ENCODE results near the gene CLEC19A.

CLEC19A gene

DNA sequence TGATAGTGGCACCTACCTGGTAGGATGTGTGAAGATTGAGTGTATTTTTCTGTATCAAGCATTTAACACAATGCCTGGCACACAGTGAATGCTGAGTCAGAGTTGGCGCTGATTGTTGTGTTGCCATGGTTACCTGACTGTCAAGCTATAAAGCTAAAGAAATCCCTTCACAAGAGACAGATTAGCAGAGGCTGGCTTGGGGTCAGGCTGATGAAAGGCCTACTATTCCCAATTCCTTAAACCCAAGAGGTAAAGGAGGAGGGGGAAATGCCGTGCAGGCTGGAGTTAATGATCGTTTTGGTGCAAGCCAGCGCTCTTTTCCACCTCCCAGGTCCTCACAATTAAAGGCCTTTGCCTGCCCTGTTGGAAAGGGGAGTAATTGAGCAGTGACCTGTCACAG, 5.9 kb downstream of the CLEC19A start:
- DNase-seq (ENCODE audit: low spot score): no peak
- no peak overlapping the region for H3K4me3 ChIP-seq
- no peak overlapping the region for H3K27ac ChIP-seq
- no peak for TF ChIP-seq CTCF (IDR thresholded peaks at IDR 0.05)

- H3K4me3 ChIP-seq: no peak overlapping the region
- no peak overlapping the region for H3K27ac ChIP-seq
- TF ChIP-seq CTCF (IDR thresholded peaks at IDR 0.05): no peak
- DNase-seq (ENCODE audit: low spot score): no peak
Measured at GRCh38 chr16:19292186-19292585, 6.7 kb downstream of the CLEC19A start.

GRCh38 chr16:19294156-19294649, 8.7 kb downstream of the CLEC19A start:
- no peak for TF ChIP-seq CTCF (IDR thresholded peaks at IDR 0.05)
- H3K4me3 ChIP-seq: no peak overlapping the region
- DNase-seq (ENCODE audit: low spot score): no peak
- H3K27ac ChIP-seq: peak overlapping the region in 1 of 2 donors; percentile 41

DNA sequence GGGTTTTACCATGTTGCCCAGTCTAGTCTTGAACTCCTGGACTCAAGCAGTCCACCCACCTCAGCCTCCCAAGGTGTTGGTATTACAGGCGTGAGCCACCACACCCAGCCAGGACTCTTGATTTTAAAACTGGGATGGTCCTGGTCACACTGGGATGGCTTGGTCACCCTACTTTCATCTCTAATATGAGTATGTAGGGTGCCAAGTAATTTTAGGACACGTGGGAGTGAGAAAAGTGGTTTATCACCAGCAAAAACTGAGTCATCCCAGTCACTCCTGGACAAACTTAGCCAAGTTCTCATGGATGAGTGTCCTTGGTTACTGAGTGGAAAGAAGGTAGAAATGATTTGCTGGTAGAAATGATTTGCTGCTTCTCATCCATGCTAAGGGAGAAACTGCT, 9.9 kb downstream of the CLEC19A start:
- no peak overlapping the region for H3K27ac ChIP-seq
- H3K4me3 ChIP-seq: no peak overlapping the region
- no peak for TF ChIP-seq CTCF (IDR thresholded peaks at IDR 0.05)
- DNase-seq (ENCODE audit: low spot score): no peak

- H3K4me3 ChIP-seq: no peak overlapping the region
- no peak for TF ChIP-seq CTCF (IDR thresholded peaks at IDR 0.05)
- H3K27ac ChIP-seq: no peak overlapping the region
- DNase-seq (ENCODE audit: low spot score): no peak
Measured at GRCh38 chr16:19297454-19297853, 11.9 kb downstream of the CLEC19A start.

DNA sequence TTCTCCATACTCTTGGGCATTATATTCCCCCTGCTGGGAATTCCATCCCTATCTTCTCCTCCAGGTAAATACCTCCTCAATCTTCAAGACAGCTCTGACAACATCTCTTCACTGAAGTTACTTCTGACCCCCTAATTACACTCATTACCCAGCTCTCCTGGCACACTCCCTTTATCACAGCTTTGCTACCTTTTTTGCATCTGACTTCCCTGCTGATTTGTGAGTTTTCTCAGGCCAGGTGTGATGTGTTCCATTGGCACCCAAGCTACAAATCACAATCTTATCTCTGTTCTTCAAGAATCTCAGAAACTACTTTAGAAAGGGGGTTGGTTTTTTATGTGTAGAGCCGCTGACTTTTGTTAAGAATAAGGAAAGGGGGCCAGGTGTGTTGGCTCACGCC, 14.0 kb downstream of the CLEC19A start:
- H3K4me3 ChIP-seq: no peak overlapping the region
- DNase-seq (ENCODE audit: low spot score): no peak
- H3K27ac ChIP-seq: no peak overlapping the region
- TF ChIP-seq CTCF (IDR thresholded peaks at IDR 0.05): no peak

- DNase-seq (ENCODE audit: low spot score): no peak
- Histone ChIP-seq H3K4me3 (no peak overlapping the region), H3K27ac (no peak overlapping the region)
- TF ChIP-seq CTCF (IDR thresholded peaks at IDR 0.05): no peak
Measured at GRCh38 chr16:19301931-19302330, 16.4 kb downstream of the CLEC19A start.
